Tibial nerve (tissue), 4 donors: ENCODE measurements around the gene RPTOR. TPM values are rescaled to one million over a fixed set of nuclear protein-coding genes. Genes with fewer than 3 reads are reported as not detected.

Experiments
- DNase-seq, 2 donors: peaks; one replicate each; pipeline ENCODE4 v3.0.0-alpha.2; 2019; ENCODE audit warnings: low spot score in 2 of 2
- H3K27ac ChIP-seq, 4 donors: fragments of 200-600 bp; sonication (generic) in 3 of 4; one replicate each; pipeline ENCODE4 v1.5.1; 2017 to 2019; ENCODE audit warnings: mild to moderate bottlenecking in 1 of 4
- H3K27me3 ChIP-seq, 2 donors: fragments of 200-600 bp; sonication (generic) in 1 of 2; one replicate each; pipeline versions ENCODE4 v1.5.1 to v1.6.0; 2017 to 2019
- H3K36me3 ChIP-seq, 3 donors: fragments of 200-600 bp; sonication (generic); one replicate each; pipeline ENCODE4 v1.5.1; 2018 to 2019
- H3K4me1 ChIP-seq, 4 donors: fragments of 200-600 bp; sonication (generic) in 3 of 4; one replicate each; pipeline ENCODE4 v1.5.1; 2017 to 2019
- H3K4me3 ChIP-seq, 4 donors: fragments of 200-600 bp; sonication (generic) in 3 of 4; one replicate each; pipeline ENCODE4 v1.5.1; 2017 to 2019; ENCODE audit warnings: mild to moderate bottlenecking in 1 of 4, moderate library complexity in 1 of 4
- H3K9me3 ChIP-seq, 4 donors: fragments of 200-600 bp; sonication (generic) in 3 of 4; one replicate each; pipeline ENCODE4 v1.5.1; 2017 to 2019
- EP300 ChIP-seq, 2 donors: sonication (generic); formaldehyde crosslinking; IDR thresholded peaks; one replicate each; pipeline ENCODE4 v1.6.1; 2017; ENCODE audit warnings: antibody characterized with exemption in 2 of 2, mild to moderate bottlenecking in 1 of 2
- POLR2A ChIP-seq, 2 donors: fragments of 450-650 bp; IDR thresholded peaks; one replicate each; pipeline ENCODE4 v1.6.1; 2017; ENCODE audit warnings: antibody characterized with exemption in 2 of 2, mild to moderate bottlenecking in 2 of 2, moderate library complexity in 2 of 2
- WGBS, 2 donors: methylation state at CpG; one replicate each; pipeline ENCODE4 v1.1.5; 2018; 5-methylcytosine and 5-hydroxymethylcytosine counted together
- total RNA-seq, 4 donors: library from RNA; depleted of rRNA; stranded (reverse); fragments of >200 nt; gene quantifications; one replicate each; pipeline ENCODE4 v1.1.0, GENCODE V29; 2016
- TF ChIP-seq, protein P1 (sequence below), 5 experiments: fragments of 200-600 bp in 3 of 5; fragments of 450-650 bp in 2 of 5; sonication (generic) in 3 of 5; IDR thresholded peaks; one replicate each; pipeline ENCODE4 v1.5.1; 2016 to 2019; ENCODE audit warnings: antibody characterized with exemption in 5 of 5, mild to moderate bottlenecking in 3 of 5, moderate library complexity in 2 of 5

The RPTOR gene
- total RNA-seq, 4 donors from 2014 or later: 34.7 to 56.4 (median 40.1) TPM

DNA sequence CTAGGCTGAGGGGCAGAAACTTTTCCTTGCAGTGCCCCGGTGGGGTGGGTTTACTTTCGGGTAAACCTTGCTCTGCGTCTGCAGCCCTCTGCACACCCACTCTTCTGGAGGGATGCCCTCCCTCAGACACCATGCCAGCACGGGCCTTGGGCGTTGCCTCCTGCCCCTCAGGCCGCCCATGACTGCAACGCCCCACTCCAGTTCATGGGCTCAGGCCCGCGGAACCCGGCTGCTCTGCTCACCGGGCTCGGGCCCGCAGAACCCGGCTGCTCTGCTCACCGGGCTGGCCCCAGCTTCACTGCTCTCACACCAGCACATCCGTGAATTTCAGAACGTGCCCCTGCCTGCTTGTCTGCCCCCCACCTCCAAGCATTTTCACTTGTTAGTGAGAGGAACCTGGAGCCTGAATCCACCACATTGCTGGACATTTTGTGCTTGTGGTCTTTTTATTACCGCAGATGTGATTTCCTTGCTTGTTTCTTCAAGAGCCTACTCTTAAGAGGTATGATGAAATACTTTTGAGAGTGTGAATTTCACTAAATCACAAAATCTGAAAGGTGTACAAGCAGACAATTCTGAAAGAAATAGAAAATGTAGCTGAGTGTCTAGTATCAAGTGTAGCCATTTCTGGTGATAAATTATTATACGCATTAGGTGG, 130.9 kb downstream of the RPTOR start:
- no peak overlapping the region for H3K4me3 ChIP-seq
- no peaks in the 10 kb centered on the region for H3K27me3 ChIP-seq
- 73 to 80% methylated on average over 19 of the region's 19 CpGs for WGBS, 2 donors
- no peaks in the 10 kb centered on the region for H3K36me3 ChIP-seq
- H3K27ac ChIP-seq: no peak overlapping the region
- no peaks in the 10 kb centered on the region for H3K9me3 ChIP-seq
- no peak for DNase-seq
- H3K4me1 ChIP-seq: peaks cover 0 to 20% (median 6%) of the 10 kb centered on the region in 4 donors
- TF ChIP-seq POLR2A (IDR thresholded peaks at IDR 0.05) (no peak), EP300 (IDR thresholded peaks at IDR 0.05) (no peak)
- TF ChIP-seq, protein P1, sequence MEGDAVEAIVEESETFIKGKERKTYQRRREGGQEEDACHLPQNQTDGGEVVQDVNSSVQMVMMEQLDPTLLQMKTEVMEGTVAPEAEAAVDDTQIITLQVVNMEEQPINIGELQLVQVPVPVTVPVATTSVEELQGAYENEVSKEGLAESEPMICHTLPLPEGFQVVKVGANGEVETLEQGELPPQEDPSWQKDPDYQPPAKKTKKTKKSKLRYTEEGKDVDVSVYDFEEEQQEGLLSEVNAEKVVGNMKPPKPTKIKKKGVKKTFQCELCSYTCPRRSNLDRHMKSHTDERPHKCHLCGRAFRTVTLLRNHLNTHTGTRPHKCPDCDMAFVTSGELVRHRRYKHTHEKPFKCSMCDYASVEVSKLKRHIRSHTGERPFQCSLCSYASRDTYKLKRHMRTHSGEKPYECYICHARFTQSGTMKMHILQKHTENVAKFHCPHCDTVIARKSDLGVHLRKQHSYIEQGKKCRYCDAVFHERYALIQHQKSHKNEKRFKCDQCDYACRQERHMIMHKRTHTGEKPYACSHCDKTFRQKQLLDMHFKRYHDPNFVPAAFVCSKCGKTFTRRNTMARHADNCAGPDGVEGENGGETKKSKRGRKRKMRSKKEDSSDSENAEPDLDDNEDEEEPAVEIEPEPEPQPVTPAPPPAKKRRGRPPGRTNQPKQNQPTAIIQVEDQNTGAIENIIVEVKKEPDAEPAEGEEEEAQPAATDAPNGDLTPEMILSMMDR (IDR thresholded peaks at IDR 0.05): no peak

DNA sequence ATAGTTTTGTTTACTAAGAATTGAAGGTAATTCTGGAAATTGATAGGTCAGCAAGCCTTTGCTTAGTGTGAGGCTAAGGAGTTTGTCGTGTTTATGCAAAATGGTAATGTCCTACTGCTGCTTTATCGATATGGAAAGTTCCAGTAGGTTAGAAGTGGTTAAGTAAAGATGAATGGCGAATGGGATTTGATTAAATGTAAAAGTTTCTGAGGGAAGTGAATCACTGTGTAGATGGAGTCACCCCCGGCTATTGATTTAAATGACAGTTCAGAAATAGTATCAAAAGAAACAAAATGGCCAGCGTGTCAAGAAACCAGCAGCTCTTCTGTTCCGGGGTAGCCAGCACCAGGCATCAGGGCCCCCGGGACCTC, 131.4 kb downstream of the RPTOR start:
- Histone ChIP-seq H3K4me1 (peaks cover 0 to 20% (median 6%) of the 10 kb centered on the region in 4 donors), H3K36me3 (no peaks in the 10 kb centered on the region), H3K27me3 (no peaks in the 10 kb centered on the region), H3K27ac (no peak overlapping the region), H3K9me3 (no peaks in the 10 kb centered on the region), H3K4me3 (no peak overlapping the region)
- WGBS, 2 donors: 87 to 96% methylated on average over 7 of the region's 7 CpGs
- TF ChIP-seq POLR2A (IDR thresholded peaks at IDR 0.05) (no peak), EP300 (IDR thresholded peaks at IDR 0.05) (no peak)
- TF ChIP-seq, protein P1 (IDR thresholded peaks at IDR 0.05): no peak
- no peak for DNase-seq

DNA sequence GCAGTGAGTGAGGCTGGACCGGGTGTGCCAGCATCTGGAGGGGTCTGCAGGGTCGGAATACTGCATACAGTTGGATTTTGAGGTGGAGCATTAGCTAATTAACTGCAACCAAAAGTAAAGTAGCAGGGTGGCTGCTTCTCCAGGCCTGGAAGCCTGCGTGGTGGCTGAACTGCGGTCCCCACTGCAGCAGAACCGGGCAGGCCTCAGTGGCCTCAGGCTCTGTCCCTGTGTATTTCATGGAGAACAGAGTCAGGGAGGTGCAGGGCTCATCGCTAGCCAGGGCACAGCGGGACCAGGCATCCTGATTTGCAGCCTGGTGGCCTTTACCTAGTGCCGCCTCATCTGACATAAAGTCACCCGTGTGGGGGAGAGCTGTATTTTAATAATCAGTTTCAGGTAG, 131.9 kb downstream of the RPTOR start:
- TF ChIP-seq POLR2A (IDR thresholded peaks at IDR 0.05) (no peak), EP300 (IDR thresholded peaks at IDR 0.05) (no peak)
- TF ChIP-seq, protein P1 (IDR thresholded peaks at IDR 0.05): no peak
- no peak for DNase-seq
- H3K4me1 ChIP-seq: peaks cover 0 to 20% (median 6%) of the 10 kb centered on the region in 4 donors
- H3K27ac ChIP-seq: no peak overlapping the region
- H3K4me3 ChIP-seq: no peak overlapping the region
- H3K9me3 ChIP-seq: no peaks in the 10 kb centered on the region
- H3K36me3 ChIP-seq: no peaks in the 10 kb centered on the region
- WGBS, 2 donors: 93% methylated on average over 9 of the region's 9 CpGs
- no peaks in the 10 kb centered on the region for H3K27me3 ChIP-seq

DNA sequence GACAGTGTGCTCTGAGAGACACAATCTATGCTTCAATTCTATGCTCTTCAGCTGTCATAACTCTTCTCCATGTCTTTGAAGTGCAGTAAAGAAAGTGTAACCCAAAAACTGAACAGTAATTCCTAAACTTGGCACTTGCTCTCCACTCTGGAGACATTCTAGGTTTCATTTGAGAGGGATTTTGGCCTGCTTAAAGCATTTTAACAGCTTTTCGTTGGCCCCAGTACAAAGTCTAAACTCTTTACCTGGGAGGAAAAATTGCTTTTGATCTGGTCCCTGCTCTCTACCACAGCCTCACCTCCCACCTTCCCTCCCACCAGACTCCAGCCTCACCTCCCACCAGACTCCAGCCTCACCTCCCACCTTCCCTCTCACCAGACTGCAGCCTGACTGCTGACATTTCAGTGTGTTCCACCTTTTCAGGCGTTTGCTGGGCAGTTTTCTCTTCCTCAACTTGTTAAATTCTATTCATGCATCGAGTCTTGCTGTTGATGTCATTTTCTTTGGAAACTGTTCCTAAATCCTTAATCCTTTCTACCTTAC, 132.6 kb downstream of the RPTOR start:
- no peaks in the 10 kb centered on the region for H3K27me3 ChIP-seq
- no peak overlapping the region for H3K27ac ChIP-seq
- H3K4me1 ChIP-seq: peaks cover 0 to 20% (median 6%) of the 10 kb centered on the region in 4 donors
- no peak overlapping the region for H3K4me3 ChIP-seq
- WGBS, 2 donors: 75 to 90% methylated on average over 3 of the region's 3 CpGs
- DNase-seq: no peak
- TF ChIP-seq EP300 (IDR thresholded peaks at IDR 0.05) (no peak), POLR2A (IDR thresholded peaks at IDR 0.05) (no peak)
- TF ChIP-seq, protein P1 (IDR thresholded peaks at IDR 0.05): no peak
- H3K36me3 ChIP-seq: no peaks in the 10 kb centered on the region
- no peaks in the 10 kb centered on the region for H3K9me3 ChIP-seq

DNA sequence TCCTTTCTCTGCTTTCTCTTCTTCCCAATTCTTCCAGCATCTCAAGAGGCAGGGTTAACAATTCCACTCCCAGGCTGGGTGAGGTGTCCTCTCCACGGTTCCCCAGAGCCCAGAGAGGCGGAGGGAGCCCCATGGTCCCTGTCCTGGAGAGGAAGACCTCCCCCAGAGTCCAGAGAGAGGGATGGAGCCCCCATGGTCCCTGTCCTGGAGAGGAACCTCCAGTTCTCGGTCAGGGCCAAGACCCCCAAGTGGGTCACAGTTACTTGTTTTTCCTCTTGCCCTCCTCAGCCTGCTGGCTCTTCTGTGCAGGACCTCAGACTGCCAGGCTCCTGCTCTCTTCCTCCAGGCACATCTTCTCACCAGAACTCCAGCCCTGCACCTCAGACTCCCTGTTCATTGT, 135.2 kb downstream of the RPTOR start:
- Histone ChIP-seq H3K27me3 (no peaks in the 10 kb centered on the region), H3K36me3 (peaks cover 0 to 3% (median 0%) of the 10 kb centered on the region in 3 donors), H3K4me3 (no peak overlapping the region), H3K9me3 (no peaks in the 10 kb centered on the region), H3K27ac (no peak overlapping the region), H3K4me1 (peaks cover 0 to 9% (median 0%) of the 10 kb centered on the region in 4 donors)
- 80 to 91% methylated on average over 3 of the region's 3 CpGs for WGBS, 2 donors
- no peak for DNase-seq
- TF ChIP-seq EP300 (IDR thresholded peaks at IDR 0.05) (no peak), POLR2A (IDR thresholded peaks at IDR 0.05) (no peak)
- TF ChIP-seq, protein P1 (IDR thresholded peaks at IDR 0.05): no peak
